Measurements from ENCODE around the gene FAM53B. TPM values are rescaled to one million over a fixed set of nuclear protein-coding genes. Genes with fewer than 3 reads are reported as not detected.

FAM53B gene
- total RNA-seq, 1 experiment from 2014 or later, result 9.8 TPM

DNA sequence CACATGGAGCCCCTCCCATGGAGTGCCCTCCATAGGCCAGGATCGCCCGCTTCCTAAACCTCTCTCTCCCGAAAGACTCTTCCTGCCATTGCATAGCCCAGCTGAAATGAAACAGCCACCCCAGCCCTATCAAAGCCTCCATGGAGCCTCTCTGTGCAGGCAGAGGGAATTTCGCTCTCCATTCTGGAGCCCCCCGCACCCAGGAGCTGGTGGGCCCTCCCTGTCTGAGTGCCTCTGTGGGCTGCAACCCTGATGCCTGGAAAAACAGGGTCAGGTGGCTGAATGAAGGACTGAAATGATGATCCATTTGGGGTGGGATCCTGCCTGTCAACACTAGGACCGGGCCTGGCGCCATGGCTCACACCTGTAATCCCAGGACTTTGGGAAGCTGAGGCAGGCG, 106.4 kb downstream of the FAM53B start:
- CTCF ChIA-PET, result interaction anchor here (0.7 kb wide), 1 partner anchor 105 kb away, joined by 5 read pairs; no protein-coding TSS in a partner anchor
- TF ChIP-seq, protein P1, sequence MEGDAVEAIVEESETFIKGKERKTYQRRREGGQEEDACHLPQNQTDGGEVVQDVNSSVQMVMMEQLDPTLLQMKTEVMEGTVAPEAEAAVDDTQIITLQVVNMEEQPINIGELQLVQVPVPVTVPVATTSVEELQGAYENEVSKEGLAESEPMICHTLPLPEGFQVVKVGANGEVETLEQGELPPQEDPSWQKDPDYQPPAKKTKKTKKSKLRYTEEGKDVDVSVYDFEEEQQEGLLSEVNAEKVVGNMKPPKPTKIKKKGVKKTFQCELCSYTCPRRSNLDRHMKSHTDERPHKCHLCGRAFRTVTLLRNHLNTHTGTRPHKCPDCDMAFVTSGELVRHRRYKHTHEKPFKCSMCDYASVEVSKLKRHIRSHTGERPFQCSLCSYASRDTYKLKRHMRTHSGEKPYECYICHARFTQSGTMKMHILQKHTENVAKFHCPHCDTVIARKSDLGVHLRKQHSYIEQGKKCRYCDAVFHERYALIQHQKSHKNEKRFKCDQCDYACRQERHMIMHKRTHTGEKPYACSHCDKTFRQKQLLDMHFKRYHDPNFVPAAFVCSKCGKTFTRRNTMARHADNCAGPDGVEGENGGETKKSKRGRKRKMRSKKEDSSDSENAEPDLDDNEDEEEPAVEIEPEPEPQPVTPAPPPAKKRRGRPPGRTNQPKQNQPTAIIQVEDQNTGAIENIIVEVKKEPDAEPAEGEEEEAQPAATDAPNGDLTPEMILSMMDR (conservative IDR thresholded peaks at IDR 0.05), result no peak
- no peak for TF ChIP-seq EZH2 (IDR thresholded peaks at IDR 0.05; ENCODE audit: low read depth)

DNA sequence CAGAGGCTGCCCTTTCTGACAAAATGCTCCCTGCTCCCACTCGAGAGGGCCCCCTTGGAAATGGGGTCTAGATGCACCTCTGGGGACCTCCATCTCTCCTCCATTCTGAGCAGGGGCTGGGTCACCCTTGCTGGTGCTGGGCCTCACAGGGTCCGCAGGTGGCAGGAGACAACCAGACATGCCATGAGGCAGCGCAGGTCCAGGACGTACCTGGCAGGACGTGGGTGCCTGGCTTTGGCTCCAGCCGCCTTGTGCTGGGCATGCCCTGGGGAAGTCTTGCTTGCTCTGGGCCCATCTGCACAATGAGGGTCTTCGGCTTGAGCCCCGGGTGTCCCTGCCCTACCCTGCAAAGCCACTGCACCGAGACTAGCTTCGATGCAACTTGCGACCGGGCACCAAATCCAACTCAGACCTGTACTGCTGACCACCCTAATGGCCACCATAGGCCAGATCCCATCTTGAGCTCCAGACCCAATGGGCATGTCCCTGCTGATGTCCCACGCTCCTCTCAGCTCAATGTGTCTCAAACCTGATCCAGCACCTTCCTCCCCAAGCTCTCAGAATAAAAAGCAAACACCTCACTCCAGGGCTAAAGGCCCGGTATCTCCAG, 107.0 kb downstream of the FAM53B start:
- Histone ChIP-seq H3K79me2 (ENCODE audit: low read depth) (no peaks in the 10 kb centered on the region), H3K27ac (no peak overlapping the region), H3K9me3 (ENCODE audit: insufficient read depth, low read depth) (no peaks in the 10 kb centered on the region), H3K36me3 (ENCODE audit: low read depth) (no peaks in the 10 kb centered on the region), H4K20me1 (ENCODE audit: insufficient read depth) (no peaks in the 10 kb centered on the region), H3K9me2 (ENCODE audit: insufficient read depth) (no peaks in the 10 kb centered on the region), H3K4me2 (no peak overlapping the region), H3K27me3 (ENCODE audit: insufficient read depth, low read depth) (no peaks in the 10 kb centered on the region), H3K4me1 (replicated peaks; ENCODE audit: insufficient read depth) (no peaks in the 10 kb centered on the region), H2AFZ (no peak overlapping the region), H3F3A (ENCODE audit: insufficient read depth, low read depth) (no peaks in the 10 kb centered on the region), H3K4me3 (no peak overlapping the region)
- CTCF ChIA-PET, result no interaction called here
- POLR2A ChIA-PET (ENCODE audit: unreplicated experiment), result no interaction called here
- no peak for DNase-seq
- TF ChIP-seq, protein P1 (conservative IDR thresholded peaks at IDR 0.05), result no peak
- no peak for TF ChIP-seq EZH2 (IDR thresholded peaks at IDR 0.05; ENCODE audit: low read depth)
- no TSS peak for BruUV-seq (replicated peaks)
- intact Hi-C loops (cut with micrococcal nuclease; ENCODE audit: unreplicated experiment), result no loop called here

More for the DNA sequence above, 106.4 kb downstream of the FAM53B start:
- H3K79me2 ChIP-seq (ENCODE audit: low read depth), result no peaks in the 10 kb centered on the region
- H3K9me3 ChIP-seq (ENCODE audit: insufficient read depth, low read depth), result no peaks in the 10 kb centered on the region
- H3F3A ChIP-seq (ENCODE audit: insufficient read depth, low read depth), result no peaks in the 10 kb centered on the region
- POLR2A ChIA-PET (ENCODE audit: unreplicated experiment), result no interaction called here
- intact Hi-C loops (cut with micrococcal nuclease; ENCODE audit: unreplicated experiment), result no loop called here
- no peaks in the 10 kb centered on the region for H3K27me3 ChIP-seq (ENCODE audit: insufficient read depth, low read depth)
- H3K4me2 ChIP-seq, result no peak overlapping the region
- BruUV-seq (replicated peaks), result no TSS peak
- no peak overlapping the region for H2AFZ ChIP-seq
- H3K36me3 ChIP-seq (ENCODE audit: low read depth), result no peaks in the 10 kb centered on the region
- H3K4me3 ChIP-seq, result no peak overlapping the region
- H3K27ac ChIP-seq, result no peak overlapping the region
- no peaks in the 10 kb centered on the region for H4K20me1 ChIP-seq (ENCODE audit: insufficient read depth)
- no peaks in the 10 kb centered on the region for H3K4me1 ChIP-seq (replicated peaks; ENCODE audit: insufficient read depth)
- no peaks in the 10 kb centered on the region for H3K9me2 ChIP-seq (ENCODE audit: insufficient read depth)
- DNase-seq, result no peak

DNA sequence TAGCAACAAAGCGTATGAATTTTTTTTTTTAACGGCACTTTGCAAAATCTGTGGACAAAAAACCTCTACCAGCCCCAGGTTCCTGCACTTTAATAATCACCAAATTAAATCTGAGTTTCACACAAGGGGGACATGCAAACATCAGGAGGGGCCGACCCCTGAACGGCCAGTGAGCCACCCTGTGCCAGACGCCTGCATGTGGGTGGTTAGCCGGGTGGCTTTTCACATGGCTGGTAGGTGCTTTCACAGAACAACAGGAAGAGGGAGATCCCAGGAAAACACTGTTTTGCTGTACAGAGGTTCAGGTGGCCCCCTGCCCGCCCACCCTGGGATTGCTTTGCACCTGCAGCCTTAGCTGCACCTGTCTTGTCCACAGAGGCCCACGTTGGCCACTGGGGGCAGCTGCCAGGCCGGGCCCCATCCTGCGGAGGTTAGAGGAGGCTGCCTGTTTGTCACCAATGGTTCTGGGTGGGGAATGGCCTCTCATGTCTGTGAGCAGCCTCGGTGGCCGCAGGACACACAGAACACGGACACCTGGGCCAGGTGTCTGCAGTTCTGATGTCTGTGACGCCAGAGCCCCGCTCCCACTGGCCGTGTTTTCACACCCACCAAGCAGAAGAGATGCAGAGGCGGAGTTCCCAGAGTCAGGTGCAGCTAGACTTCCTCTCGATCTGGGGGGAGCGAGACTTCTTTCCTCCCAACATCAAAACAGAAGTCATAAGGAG, 107.7 kb downstream of the FAM53B start:
- H3K9me2 ChIP-seq (ENCODE audit: insufficient read depth), result no peaks in the 10 kb centered on the region
- H3K4me1 ChIP-seq (replicated peaks; ENCODE audit: insufficient read depth), result no peaks in the 10 kb centered on the region
- intact Hi-C loops (cut with micrococcal nuclease; ENCODE audit: unreplicated experiment), result no loop called here
- H3K27me3 ChIP-seq (ENCODE audit: insufficient read depth, low read depth), result no peaks in the 10 kb centered on the region
- H3K36me3 ChIP-seq (ENCODE audit: low read depth), result no peaks in the 10 kb centered on the region
- no peak for TF ChIP-seq EZH2 (IDR thresholded peaks at IDR 0.05; ENCODE audit: low read depth)
- TF ChIP-seq, protein P1 (conservative IDR thresholded peaks at IDR 0.05), result no peak
- no peak for DNase-seq
- no peak overlapping the region for H3K4me3 ChIP-seq
- no peak overlapping the region for H2AFZ ChIP-seq
- CTCF ChIA-PET, result no interaction called here
- BruUV-seq (replicated peaks), result no TSS peak
- POLR2A ChIA-PET (ENCODE audit: unreplicated experiment), result no interaction called here
- H3F3A ChIP-seq (ENCODE audit: insufficient read depth, low read depth), result no peaks in the 10 kb centered on the region
- H3K9me3 ChIP-seq (ENCODE audit: insufficient read depth, low read depth), result no peaks in the 10 kb centered on the region
- H3K4me2 ChIP-seq, result no peak overlapping the region
- no peaks in the 10 kb centered on the region for H3K79me2 ChIP-seq (ENCODE audit: low read depth)
- no peaks in the 10 kb centered on the region for H4K20me1 ChIP-seq (ENCODE audit: insufficient read depth)
- no peak overlapping the region for H3K27ac ChIP-seq
